OCI-LY7 (cell line): Measurements from ENCODE around the gene USP22.

Experiments used
- CTCF ChIP-seq: fragments of 200-600 bp; sonication (generic); conservative IDR thresholded peaks from 2 replicates; pipeline ENCODE4 v1.5.1; 2014; ENCODE audit warnings: mild to moderate bottlenecking, antibody characterized with exemption, low read length, moderate library complexity, mixed read lengths
- EZH2phosphoT487 ChIP-seq: fragments of 200-600 bp; sonication (generic); IDR thresholded peaks from 2 replicates; pipeline ENCODE4 v1.6.1; 2018; ENCODE audit warnings: low read depth, borderline replicate concordance, mild to moderate bottlenecking, mixed run types, antibody characterized with exemption, low read length, moderate library complexity, mixed read lengths

- TF ChIP-seq CTCF (peak; percentile 89), EZH2phosphoT487 (no peak)
These were observed 2.8 kb downstream of the USP22 start for GRCh38 chr17:21039839-21040575.
